Renal cortical epithelial cell (primary cell): ENCODE data around the gene FCHSD2. TPM values are rescaled to one million over a fixed set of nuclear protein-coding genes. Genes with fewer than 3 reads are reported as not detected.
"Not testable (repeated sequence)": the region's sequence is repeated elsewhere in the genome, so short reads cannot be mapped to it uniquely, and the experiment has no call there.

ENCODE experiments used
- DNase-seq: peaks from one replicate; pipeline ENCODE4 v3.0.0-alpha.2; 2011; ENCODE audit warnings: low read depth
- total RNA-seq: library from RNA; depleted of rRNA; stranded (reverse); fragments of >200 nt; gene quantifications from 2 replicates; pipeline ENCODE4 v1.2.3, GENCODE V29; 2014

FCHSD2 gene
- total RNA-seq, 1 donor from 2014 or later, result 21.5 TPM

- no peak for DNase-seq
These were observed 9.3 kb upstream of the FCHSD2 start for GRCh38 chr11:73151416-73151815.

GRCh38 chr11:73149105-73149504 is 7.0 kb upstream of the FCHSD2 start:
- DNase-seq, result no peak

DNA sequence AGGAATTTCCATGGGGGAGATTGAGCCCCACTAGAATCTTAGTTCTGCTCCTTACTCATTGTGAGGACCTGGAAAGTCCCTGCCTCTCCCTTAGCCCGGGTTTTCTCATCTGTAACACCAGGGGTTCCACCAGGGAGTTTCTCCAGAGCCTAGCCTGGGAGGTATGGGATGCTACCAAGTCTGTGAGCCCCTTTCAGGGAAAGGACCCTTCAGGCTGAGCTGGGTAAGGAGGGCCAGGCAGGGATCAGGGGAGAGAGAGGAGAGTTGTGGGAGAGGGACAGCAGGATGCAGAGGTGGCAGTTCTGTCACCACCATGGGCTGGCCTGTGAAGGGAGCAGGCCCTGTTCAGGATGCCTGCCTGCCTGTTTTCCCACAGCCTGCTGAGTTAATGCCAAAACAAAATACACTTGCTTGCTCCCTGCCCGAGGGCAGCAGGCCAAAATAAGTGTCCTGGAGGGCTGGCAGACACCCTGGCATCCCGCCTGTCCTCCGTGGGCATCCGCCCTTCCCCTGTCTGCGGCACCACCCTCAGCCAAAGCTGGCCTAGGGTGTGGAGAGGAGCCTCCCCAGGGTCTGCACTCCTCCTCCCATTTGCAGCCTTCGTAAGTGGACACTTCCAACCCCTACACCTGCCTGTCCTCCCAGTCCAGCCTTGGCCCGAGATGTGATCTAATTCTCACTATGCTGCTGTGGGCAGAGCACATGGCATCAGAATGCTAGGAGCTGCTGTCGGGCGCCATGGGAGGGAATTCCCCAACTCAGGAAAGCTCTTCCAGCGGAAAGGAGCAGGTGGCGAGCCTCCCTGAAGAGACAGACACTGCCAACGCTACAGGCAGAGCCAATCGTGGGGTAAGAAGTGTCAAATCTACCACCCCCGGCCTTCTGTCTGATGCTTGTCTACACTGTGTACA is 5.9 kb upstream of the FCHSD2 start:
- DNase-seq, result peak; percentile 54

- DNase-seq, result no peak
These were observed 4.0 kb upstream of the FCHSD2 start for GRCh38 chr11:73145986-73146575.

DNA sequence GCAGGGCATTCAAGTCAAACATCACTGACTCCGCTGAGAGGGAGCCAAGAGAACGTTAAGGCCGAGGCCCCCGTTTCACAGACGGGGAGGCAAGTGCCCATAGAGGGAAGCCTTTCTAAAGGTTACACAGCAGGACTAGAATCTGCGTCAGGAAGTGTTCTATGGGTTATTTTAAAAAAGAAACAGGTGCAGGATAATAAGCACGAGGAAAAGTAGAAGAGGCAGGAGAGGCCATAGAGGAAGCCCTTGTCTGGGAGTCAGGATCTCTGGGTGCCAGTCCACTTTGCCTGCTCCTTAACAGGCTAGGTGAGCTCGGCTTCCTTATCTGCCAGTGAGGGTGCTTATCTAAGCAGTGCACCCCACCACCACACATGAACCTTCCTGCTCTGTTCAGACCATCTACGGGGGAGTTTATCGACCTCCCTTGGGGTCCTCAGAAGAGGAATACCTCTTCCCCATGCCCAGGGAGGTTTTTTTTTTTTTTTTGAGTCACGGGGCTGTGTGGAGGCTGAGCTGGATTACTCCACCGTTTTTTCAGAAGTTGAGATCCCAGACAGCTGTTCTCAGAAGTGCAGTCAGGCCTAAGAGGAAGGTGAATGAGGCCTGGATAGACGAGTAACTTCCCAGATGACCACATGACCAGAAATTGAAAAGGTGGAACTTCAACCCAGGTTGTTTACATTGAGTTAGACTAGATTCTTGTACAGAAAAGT is 1.2 kb upstream of the FCHSD2 start:
- peak; percentile 79 for DNase-seq

DNA sequence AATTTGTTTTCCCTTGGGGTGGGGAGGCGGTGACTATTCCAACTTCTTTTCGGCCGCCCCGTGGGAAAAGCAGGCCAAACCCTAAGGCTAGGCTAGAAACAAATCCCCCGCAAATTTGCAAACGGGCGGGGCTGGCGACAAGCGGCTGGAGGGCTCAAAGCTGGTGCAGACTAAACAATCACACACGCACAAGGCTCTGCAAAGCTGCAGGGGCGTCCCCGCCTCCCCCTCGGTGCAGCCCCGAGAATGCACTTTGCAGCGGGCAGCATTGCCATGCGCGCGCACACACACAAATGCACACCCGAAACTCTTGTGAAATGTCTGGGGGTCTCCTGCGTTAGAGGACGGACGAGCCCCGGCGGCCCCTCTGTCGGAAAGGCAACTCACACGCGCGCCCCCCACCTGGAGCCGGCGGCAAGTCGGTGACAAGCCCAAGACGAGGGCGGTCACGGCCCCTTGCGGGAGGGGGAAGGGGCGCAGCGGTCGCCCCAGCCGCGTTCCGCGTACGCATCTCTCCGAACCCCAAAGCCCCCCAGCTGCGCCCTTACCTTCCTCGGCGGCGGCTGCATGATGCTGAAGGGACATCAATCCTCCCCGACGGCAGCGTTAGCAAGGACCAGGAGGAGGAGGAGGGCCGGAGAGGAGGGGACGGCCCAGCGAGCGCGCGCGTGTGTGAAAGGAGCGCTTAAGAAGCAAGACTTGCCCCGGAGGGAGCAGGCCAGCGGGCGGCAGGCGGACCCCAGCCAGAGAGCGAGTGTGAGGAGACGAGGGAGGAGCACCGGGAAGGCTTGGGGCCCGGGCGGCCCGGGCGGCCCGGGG is 600 bp downstream of the FCHSD2 start:
- no peak for DNase-seq

- no peak for DNase-seq
These were observed 1.1 kb downstream of the FCHSD2 start for GRCh38 chr11:73141031-73141308.

DNA sequence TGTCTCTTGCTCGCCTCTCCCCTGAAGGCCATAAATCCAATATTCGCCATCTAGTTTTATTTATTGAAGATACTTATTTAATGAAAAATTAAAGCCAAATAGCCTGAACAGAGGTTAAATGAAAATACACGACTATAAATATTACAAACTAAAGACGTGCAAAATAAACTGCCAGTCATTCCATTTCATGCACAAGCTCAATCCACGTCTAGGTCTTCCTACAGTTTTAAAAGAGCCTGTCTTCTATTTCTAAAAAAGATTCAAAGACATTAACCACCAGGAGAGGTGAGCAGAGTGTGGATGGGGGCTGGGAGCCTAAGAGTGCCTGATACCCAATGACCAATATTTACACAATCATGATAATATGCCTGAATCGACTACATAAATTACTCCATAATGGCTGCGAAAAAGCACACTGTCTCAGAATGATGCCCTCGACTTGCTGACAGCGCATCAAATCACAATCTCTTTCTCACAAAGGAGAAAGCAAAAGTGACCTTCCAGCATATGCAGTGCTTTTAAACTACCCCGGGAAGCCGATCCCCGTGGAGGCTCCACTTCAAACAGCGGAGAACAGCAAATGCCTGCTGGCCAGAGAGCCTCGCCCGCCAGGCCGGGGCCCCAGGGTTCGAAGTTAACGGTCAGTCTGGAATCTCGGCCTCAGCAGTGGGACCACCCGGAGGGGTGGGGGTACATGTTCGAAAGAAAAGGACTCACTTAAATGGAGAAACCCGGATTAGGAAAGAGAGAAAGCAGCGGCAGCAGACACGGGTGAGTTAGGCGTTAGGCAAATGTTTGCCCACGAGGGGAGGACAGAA is 1.7 kb downstream of the FCHSD2 start:
- no peak for DNase-seq

DNA sequence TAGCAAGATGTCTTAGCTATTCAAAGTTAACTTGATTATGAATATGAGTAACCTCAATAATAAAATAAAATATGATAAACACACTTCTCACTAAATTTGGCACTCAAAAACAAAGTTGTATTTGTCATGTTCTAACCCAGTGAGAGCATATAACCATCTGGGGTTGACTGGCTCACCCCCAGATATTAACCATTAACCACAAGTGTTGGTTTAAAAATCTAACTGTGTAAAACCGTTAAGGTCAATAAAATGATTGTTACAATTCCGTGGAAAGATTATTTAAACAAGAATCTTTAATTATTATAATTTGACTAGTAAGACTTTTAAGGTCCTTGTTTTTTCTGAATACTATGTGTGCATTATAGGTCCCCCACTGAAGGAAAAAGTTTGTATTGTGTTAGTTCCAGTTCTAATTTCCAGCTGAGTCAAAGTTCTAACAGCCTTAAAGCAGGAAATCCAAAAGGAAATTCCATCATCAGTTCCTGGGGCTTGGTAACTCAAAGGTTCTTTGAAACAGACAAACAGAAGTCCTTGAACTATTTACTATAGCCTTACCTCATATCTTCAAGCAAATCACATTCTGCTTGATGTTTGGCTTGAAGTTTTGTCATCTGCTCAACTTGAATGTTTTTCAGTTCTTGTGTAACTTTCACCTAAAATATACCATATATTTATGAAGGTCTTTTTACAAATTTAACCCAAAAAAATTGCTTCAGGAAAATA is 2.5 kb downstream of the FCHSD2 start:
- peak; percentile 81 for DNase-seq

DNA sequence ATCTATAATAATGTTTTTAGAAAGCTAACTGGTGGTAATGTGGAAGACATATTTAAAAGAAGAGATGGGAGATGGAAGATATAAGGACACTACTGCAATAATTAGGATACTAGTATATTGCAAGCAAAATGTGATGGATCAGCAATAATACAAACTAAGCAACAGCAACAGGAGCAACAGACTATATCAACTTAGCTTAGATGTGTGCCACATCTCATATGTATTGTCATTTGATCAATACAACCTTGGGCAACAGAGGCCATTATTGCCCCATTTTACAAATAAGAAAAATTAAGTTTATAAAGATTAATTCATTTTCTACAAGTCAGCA is 4.2 kb downstream of the FCHSD2 start:
- DNase-seq, result no peak

DNA sequence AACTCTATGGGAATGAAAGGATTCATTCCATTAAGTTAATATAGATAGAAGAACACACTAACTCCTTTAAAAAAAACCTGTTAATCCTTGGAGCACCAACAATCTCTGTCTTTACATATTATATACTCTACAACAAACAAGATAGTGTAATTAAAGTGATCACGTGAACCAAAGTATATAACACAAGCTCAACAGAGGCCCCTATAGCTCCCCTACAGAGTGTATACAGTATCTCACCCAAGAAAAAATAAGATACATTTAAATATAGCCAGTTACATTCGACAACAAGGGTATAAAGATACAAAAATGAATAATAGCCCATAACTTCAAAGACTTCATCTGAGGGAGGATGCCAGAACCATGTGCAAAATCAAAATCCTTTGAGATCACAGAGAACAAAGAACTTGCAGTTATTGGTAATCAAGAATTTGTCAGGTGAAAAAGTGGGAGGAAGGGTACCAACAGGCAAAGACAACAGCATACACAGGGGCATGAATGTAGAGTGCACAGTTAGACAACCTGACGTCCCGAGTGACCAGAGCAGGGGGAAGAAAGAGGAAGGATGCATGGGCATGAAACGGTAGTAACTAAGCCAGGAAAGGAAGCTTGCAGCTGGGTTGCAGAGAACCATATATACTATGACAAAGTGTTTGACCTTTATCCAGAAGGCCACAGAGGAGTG is 4.7 kb downstream of the FCHSD2 start:
- DNase-seq, result no peak

DNA sequence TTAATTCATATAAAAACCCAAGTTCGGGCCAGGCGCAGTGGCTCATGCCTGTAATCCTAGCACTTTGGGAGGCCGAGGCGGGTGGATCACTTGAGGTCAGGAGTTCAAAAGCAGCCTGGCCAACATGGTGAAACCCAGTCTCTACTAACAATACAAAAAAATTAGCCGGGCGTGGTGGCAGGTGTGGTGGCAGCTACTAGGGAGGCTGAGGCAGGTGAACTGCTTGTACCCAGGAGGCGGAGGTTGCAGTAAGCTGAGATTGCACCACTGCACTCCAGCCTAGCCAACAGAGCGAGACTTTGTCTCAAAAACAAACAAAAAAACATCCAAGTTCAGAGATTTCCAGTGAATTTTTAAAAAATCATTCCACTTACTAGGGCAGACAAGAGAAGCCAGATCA is 5.4 kb downstream of the FCHSD2 start:
- DNase-seq, result not testable (repeated sequence)

- no peak for DNase-seq
These were observed 6.5 kb downstream of the FCHSD2 start for GRCh38 chr11:73135346-73136284.

- peak; percentile 47 for DNase-seq
These were observed 9.8 kb downstream of the FCHSD2 start for GRCh38 chr11:73132349-73132748.

DNA sequence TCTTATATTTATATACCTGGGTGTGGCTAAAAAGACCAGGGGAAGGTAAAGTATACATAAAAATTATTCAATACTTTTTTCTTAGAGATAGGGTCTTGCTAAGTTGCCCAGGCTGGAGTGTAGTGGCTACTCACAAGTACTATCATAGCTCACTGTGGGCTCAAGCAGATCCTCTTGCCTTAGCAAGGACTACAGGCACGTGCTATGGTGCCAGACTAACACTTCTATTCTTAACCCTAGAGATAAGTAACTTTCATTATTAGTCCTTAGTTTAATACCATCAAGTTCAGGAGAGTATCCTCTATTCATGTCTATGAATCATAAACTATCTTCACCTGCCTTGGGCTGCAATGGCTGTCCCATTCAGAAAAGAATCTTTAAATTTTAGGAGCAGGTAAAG is 11.9 kb downstream of the FCHSD2 start:
- DNase-seq, result no peak

GRCh38 chr11:73129198-73129597 is 12.9 kb downstream of the FCHSD2 start:
- no peak for DNase-seq

DNA sequence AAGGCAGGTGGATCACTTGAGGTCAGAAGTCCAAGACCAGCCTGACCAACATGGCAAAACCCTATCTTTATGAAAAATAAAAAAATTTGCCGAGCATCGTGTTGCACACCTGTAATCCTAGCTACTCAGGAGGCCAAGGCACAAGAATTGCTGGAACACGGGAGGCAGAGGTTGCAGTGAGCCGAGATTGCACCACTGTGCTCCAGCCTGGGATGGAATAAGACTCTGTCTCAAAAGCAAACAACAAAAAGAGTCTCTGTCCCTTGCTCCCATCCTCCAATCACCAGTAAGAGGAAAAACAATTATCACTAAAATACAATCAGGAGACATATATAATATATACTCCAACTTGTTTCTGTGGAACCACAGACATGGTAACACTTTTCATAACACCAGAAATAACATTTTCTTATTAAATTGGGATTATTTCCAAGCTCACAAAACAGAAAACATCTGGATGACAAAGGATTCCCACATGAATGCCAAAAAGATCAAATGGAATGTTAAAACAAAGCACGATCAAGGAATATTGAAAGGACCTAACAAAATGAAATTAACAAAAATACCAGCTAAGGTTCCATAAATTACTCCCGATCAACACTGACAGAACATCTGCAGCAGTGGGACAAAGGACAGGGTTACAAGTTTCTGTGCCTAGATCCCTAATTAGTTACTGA is 15.2 kb downstream of the FCHSD2 start:
- DNase-seq, result no peak

GRCh38 chr11:73124800-73125199 is 17.3 kb downstream of the FCHSD2 start:
- no peak for DNase-seq
